Epithelial cell of esophagus (primary cell): ENCODE results near the gene ADGRD2.

Experiments
- DNase-seq: peaks from one replicate; pipeline ENCODE4 v3.0.0; 2010; ENCODE audit warnings: low read depth
- H3K4me3 ChIP-seq: 2 replicates; pipeline ENCODE4 v1.5.1; 2011; ENCODE audit warnings: mild to moderate bottlenecking, low read length, control low read depth
- CTCF ChIP-seq: IDR thresholded peaks from 2 replicates; pipeline ENCODE4 v1.5.1; 2011; ENCODE audit warnings: low read depth, mild to moderate bottlenecking, low read length, control low read depth, inconsistent platforms; ENCODE audit not compliant: insufficient read depth; ENCODE audit errors: missing control alignments

The ADGRD2 gene

DNA sequence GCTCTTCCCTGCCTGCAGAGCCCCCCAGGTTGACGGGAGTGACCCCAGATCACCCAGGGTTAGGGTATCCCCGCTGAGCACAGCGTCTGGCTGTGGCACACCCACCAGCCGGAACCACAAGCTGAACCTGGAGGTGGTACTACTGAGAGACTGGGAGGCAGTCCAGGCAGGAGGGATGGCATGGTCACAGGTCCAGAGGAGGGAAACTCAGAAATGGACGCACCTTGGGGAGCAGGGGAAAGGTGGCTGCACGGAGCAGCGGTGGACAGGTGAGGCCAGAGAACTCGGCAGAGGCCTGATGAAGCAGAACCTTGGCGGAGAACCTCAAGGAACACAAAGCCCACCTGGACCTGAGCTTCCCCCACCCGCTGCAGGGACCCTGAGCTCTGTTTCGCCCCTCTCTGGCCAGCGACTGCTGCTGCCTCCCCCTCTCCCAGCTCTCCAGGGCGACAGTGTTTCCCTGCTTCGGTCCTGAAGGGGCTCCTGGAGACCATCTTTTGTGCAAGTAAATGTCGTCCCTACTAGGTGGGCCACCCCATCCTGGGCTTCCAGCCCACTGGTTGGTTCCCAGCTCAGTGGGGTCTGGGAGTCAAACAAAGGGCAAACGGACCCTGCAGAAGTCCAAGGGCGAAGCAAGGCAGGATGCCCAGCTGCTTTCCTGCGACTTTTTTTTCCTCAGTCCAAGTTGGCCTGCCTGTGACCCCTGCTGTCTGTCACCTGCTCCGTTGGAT lies 845 bp downstream of the ADGRD2 start:
- no peak for TF ChIP-seq CTCF
- DNase-seq: no peak

GRCh38 chr9:124452326-124452725 lies 2.1 kb downstream of the ADGRD2 start:
- DNase-seq: no peak
- H3K4me3 ChIP-seq: no peak overlapping the region
- no peak for TF ChIP-seq CTCF

More for the DNA sequence above, 845 bp downstream of the ADGRD2 start:
- no peak overlapping the region for H3K4me3 ChIP-seq

DNA sequence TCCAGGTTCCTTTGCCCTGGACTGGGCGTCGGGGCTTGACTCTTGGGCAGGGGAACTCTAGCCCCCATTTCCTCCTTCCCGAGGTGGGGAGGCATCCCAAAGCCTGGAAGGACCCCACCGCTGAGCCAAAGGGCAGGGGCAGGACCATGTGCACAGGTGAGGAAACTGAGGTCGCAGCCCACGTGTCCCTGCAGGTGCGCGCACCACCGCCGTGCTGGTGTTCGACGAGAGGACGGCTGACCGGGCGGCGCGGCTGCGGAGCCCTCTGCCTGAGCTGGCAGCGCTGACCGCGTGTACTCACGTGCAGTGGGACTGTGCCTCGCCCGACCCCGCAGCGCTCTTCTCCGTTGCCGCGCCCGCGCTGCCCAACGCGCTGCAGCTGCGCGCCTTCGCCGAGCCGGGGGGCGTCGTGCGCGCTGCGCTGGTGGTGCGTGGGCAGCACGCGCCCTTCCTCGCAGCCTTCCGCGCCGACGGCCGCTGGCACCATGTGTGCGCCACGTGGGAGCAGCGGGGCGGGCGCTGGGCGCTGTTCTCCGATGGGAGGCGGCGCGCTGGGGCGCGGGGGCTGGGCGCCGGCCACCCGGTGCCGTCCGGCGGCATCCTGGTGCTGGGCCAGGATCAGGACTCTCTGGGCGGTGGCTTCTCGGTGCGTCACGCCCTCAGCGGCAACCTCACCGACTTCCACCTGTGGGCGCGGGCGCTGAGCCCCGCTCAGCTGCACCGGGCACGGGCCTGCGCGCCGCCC lies 2.8 kb downstream of the ADGRD2 start:
- no peak overlapping the region for H3K4me3 ChIP-seq
- peak; percentile 20 for DNase-seq
- no peak for TF ChIP-seq CTCF

DNA sequence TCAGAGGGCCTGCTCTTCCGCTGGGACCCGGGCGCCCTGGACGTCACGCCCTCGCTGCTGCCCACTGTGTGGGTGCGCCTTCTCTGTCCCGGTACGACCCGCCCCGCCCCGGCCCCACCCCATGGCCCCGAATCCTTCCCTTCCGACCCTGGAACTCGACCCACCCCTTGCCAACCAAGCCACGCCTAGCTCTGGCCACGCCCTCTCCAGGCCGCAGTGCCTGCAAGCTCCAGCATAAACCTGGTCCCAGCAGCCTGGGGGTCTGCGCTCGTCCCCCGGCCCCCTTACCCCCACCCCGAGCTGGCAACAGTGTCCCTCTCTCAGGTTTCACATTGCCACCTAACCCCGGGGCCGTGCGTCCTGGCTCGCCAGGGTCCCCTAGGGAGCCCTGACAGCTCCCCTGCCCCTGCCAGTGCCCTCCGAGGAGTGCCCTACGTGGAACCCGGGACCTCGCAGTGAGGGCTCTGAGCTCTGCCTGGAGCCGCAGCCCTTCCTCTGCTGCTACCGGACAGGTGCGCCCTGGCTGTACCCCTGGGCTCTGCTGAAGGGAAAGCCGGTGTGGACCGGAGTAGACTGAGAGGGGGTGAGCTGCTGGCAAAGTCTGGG lies 3.4 kb downstream of the ADGRD2 start:
- H3K4me3 ChIP-seq: no peak overlapping the region
- no peak for TF ChIP-seq CTCF
- peak; percentile 21 for DNase-seq

GRCh38 chr9:124454296-124454695 lies 4.0 kb downstream of the ADGRD2 start:
- no peak overlapping the region for H3K4me3 ChIP-seq
- DNase-seq: no peak
- no peak for TF ChIP-seq CTCF

DNA sequence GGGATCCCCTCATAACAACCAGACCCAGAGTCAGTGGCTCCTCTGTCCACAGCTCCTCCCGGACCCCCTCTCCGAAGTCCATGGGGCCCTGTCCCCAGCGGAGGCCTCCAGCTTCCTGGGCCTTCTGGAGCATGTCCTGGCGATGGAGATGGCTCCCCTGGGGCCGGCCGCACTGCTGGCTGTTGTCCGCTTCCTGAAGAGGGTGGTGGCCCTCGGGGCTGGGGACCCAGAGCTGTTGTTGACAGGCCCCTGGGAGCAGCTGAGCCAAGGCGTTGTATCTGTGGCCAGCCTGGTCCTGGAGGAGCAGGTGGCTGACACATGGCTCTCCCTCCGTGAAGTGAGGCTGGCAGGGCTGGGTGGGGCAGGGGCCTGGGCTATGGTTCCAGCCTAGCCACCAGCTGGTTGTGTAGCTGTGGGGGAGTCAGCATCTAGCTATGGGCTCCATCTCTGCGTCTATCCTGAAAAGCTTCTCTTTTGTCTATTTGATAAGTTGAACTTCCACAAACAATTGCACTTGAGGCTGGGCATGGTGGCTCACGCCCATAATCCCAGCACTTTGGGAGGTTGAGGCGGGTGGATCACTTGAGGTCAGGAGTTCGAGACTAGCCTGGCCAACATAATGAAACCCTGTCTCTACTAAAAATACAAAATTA lies 4.7 kb downstream of the ADGRD2 start:
- no peak overlapping the region for H3K4me3 ChIP-seq
- no peak for TF ChIP-seq CTCF
- no peak for DNase-seq
